ENCODE measurements around the gene HAUS3.

The HAUS3 gene

DNA sequence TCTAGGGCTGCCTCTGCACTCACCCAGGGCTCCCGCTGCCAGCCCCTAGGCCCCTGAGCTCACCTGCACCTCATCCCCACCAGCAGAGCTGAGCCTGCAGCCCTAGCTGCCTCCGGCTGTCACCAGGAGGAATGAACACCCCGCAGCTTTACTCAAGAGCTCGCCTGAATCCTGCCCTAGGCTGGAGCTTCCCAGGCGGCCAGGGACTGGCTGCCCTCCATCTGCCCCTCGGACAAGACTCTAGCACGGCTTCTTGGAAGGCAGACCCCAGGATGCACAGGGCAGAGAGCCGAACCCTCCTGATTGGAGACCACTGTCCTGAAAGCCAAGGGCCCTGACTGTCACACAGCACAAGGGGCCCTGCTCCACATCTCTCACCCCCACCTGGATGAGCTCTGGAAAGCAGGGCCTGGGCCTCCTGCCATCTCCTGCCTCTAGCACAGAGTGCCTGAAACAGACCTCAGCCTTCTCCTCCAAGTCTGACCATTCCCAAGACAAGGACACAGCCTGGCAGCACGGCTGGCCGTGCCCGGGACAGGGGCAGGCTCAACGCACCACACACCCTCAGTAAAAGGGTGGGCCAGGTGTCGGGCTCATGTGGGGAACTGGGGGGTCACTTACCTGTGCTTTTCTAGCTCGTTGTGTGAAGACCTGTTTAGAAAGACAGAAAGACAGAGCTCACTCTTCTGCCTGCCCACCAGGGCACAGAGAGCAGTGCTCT, 15.6 kb upstream of the HAUS3 start:
- Histone ChIP-seq H3K9me3 (ENCODE audit: insufficient read depth, low read length, severe bottlenecking) (no peaks in the 10 kb centered on the region), H3K36me3 (ENCODE audit: insufficient read depth, low read length) (peaks cover 57% of the 10 kb centered on the region), H3K4me3 (ENCODE audit: low read depth in 1 of 2, low read length in 2 of 2) (no peak overlapping the region), H3K27me3 (ENCODE audit: insufficient read depth, low read length, poor library complexity) (no peaks in the 10 kb centered on the region), H3K4me1 (ENCODE audit: insufficient read depth, low read length) (peaks cover 23% of the 10 kb centered on the region), H3K27ac (ENCODE audit: low read length) (no peak overlapping the region), H2AFZ (ENCODE audit: low read depth, low read length) (no peak overlapping the region), H3K79me2 (ENCODE audit: insufficient read depth, low read length) (peaks cover 32% of the 10 kb centered on the region), H4K20me1 (ENCODE audit: insufficient read depth, low read length) (peaks cover 74% of the 10 kb centered on the region), H3K4me2 (ENCODE audit: insufficient read depth, low read length) (no peak overlapping the region), H3K9ac (ENCODE audit: low read depth, low read length) (no peak overlapping the region)
- TF ChIP-seq CTCF (IDR thresholded peaks at IDR 0.05; ENCODE audit: borderline replicate concordance, extremely low read depth, low read length, poor library complexity, severe bottlenecking) (no peak), EZH2 (IDR thresholded peaks at IDR 0.05; ENCODE audit: borderline replicate concordance, low read depth, low read length, severe bottlenecking) (no peak)
- DNase-seq (peak; percentile 2), ATAC-seq (ENCODE audit: insufficient read depth, low read depth) (no peak)

DNA sequence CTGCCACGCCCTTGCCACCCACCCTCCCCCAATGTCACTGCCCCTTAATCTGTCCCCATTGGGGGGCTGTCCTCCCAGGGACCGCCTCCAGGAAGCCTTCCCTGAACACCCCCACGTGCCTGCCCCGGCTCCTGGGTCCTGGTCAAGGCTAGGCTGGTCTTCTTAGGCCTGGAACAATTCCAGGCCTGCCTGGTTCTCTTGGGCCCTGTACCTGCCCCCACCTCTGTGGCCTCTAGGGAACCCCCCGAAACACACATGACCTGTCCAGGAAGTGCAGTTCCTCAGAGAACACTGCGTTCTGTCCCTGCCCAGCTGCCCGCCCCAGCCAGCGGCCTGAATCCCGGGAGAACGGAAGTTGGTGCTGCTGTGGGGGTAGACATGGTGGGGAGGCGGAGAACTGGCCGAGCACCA, 14.9 kb upstream of the HAUS3 start:
- DNase-seq (peak; percentile 3), ATAC-seq (ENCODE audit: insufficient read depth, low read depth) (no peak)
- Histone ChIP-seq H3K27me3 (ENCODE audit: insufficient read depth, low read length, poor library complexity) (no peaks in the 10 kb centered on the region), H3K9ac (ENCODE audit: low read depth, low read length) (no peak overlapping the region), H3K4me2 (ENCODE audit: insufficient read depth, low read length) (no peak overlapping the region), H2AFZ (ENCODE audit: low read depth, low read length) (no peak overlapping the region), H3K36me3 (ENCODE audit: insufficient read depth, low read length) (peaks cover 64% of the 10 kb centered on the region), H4K20me1 (ENCODE audit: insufficient read depth, low read length) (peaks cover 74% of the 10 kb centered on the region), H3K9me3 (ENCODE audit: insufficient read depth, low read length, severe bottlenecking) (no peaks in the 10 kb centered on the region), H3K4me3 (ENCODE audit: low read depth in 1 of 2, low read length in 2 of 2) (no peak overlapping the region), H3K27ac (ENCODE audit: low read length) (no peak overlapping the region), H3K4me1 (ENCODE audit: insufficient read depth, low read length) (peaks cover 22% of the 10 kb centered on the region), H3K79me2 (ENCODE audit: insufficient read depth, low read length) (peaks cover 32% of the 10 kb centered on the region)
- no peak for TF ChIP-seq CTCF (IDR thresholded peaks at IDR 0.05; ENCODE audit: borderline replicate concordance, extremely low read depth, low read length, poor library complexity, severe bottlenecking)
- TF ChIP-seq EZH2 (IDR thresholded peaks at IDR 0.05; ENCODE audit: borderline replicate concordance, low read depth, low read length, severe bottlenecking), result no peak

DNA sequence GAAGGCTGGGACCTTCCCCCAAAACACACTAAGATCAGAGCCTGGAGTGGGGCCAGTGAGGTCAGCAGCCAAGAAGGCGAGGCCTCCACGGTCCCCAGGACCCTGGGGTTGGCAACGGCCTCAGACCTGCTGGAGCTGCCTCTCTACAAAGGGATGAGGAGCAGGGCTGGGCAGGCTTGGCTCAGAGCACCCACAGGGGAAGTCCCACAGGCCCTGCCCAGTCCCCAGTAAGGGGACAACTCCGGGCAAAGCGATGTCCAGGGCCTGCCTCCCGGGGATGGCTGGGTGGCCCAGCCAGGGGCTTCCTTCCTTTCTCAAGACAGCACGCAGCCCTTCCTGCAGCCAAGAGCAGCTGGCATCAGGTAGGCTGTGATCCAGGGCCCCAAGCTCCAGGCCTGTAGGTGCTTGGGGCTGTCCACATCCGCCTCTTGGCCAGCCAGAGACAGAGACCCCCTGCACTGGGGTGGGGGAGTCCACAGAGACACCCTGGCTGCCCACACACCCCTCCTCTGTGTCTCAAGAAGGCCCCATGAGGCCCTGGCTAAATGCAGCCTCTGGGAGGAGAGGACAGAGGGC, 14.3 kb upstream of the HAUS3 start:
- H3K9ac ChIP-seq (ENCODE audit: low read depth, low read length), result no peak overlapping the region
- no peaks in the 10 kb centered on the region for H3K9me3 ChIP-seq (ENCODE audit: insufficient read depth, low read length, severe bottlenecking)
- no peak for ATAC-seq (ENCODE audit: insufficient read depth, low read depth)
- H3K79me2 ChIP-seq (ENCODE audit: insufficient read depth, low read length), result peaks cover 30% of the 10 kb centered on the region
- no peak overlapping the region for H2AFZ ChIP-seq (ENCODE audit: low read depth, low read length)
- no peak overlapping the region for H3K4me3 ChIP-seq (ENCODE audit: low read depth in 1 of 2, low read length in 2 of 2)
- peaks cover 74% of the 10 kb centered on the region for H4K20me1 ChIP-seq (ENCODE audit: insufficient read depth, low read length)
- no peak overlapping the region for H3K4me2 ChIP-seq (ENCODE audit: insufficient read depth, low read length)
- DNase-seq, result peak; percentile 2
- H3K36me3 ChIP-seq (ENCODE audit: insufficient read depth, low read length), result peaks cover 69% of the 10 kb centered on the region
- peaks cover 22% of the 10 kb centered on the region for H3K4me1 ChIP-seq (ENCODE audit: insufficient read depth, low read length)
- TF ChIP-seq CTCF (IDR thresholded peaks at IDR 0.05; ENCODE audit: borderline replicate concordance, extremely low read depth, low read length, poor library complexity, severe bottlenecking), result no peak
- no peak for TF ChIP-seq EZH2 (IDR thresholded peaks at IDR 0.05; ENCODE audit: borderline replicate concordance, low read depth, low read length, severe bottlenecking)
- H3K27me3 ChIP-seq (ENCODE audit: insufficient read depth, low read length, poor library complexity), result no peaks in the 10 kb centered on the region
- H3K27ac ChIP-seq (ENCODE audit: low read length), result no peak overlapping the region
